GM21360 (cell line): Measurements from ENCODE around the gene PTPRF.
A peak's percentile ranks its signal among the peaks of the same experiment; 100 is the strongest.

ENCODE experiments used
- ATAC-seq: cut with Tn5 transposase; IDR thresholded peaks from one replicate; pipeline ENCODE4 v1.9.1; 2021; ENCODE audit warnings: mild to moderate bottlenecking, moderate library complexity; ENCODE audit not compliant: unreplicated experiment

PTPRF gene

GRCh38 chr1:43572538-43572937, 41.9 kb downstream of the PTPRF start:
- ATAC-seq = no peak

DNA sequence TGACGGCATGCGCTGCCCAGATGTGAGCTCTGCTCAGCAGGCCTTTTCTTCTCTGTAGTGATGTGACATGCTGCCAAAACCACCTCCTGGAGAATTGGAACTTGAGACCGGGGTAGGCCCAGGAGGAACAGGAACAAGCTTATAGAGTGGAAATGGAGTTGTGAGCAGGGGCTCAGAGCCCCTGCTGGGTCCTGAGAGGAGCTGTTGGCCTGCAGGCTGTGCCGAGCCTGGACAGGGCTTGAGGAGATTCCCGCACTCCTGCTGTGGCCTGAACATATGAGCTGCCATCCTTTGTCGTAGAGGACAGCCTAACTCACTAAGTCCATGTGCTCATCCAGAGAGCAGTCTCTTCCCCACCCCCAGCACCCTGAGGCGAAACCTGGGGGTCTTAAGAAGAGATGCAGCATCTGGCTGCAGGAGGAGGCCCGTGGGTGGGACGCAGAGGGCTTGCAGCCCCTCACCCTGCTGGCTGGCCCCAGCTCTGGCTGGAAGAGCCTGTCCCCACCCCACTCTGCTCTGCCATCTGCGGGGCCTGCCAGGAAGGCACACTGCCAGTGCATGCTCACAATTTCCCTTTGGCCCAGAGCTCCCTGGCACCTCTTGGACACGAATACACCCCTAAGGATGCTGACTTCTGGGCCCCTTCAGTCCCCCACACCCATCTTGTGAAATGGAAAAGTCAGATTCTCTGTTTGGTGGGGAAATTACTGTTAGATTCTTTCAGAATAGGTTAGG, 42.5 kb downstream of the PTPRF start:
- no peak for ATAC-seq

- ATAC-seq = no peak
Observed at GRCh38 chr1:43576521-43576920, 45.8 kb downstream of the PTPRF start.

- no peak for ATAC-seq
Observed at GRCh38 chr1:43577655-43578542, 47.2 kb downstream of the PTPRF start.

GRCh38 chr1:43580039-43580438, 49.4 kb downstream of the PTPRF start:
- no peak for ATAC-seq

DNA sequence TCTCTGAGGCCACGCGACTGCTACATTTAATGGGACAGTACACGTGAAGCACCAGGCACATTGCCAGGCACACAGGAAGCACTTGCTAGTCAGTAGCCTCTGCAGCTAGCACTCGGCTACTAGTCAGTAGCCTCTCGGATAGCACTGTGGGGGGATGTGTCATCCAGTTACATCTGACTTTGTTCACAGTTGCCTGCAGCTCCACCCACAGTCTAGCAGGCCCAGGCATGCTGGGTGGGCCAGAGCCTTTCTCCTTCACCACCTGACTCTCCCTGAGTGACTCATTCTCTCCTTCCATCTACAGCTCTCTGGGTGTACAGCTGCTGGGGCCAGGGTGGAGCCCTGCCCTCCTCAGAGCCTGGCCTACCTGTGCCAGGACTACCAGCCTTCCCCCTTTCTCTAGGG, 51.5 kb downstream of the PTPRF start:
- peak; percentile 49 for ATAC-seq

DNA sequence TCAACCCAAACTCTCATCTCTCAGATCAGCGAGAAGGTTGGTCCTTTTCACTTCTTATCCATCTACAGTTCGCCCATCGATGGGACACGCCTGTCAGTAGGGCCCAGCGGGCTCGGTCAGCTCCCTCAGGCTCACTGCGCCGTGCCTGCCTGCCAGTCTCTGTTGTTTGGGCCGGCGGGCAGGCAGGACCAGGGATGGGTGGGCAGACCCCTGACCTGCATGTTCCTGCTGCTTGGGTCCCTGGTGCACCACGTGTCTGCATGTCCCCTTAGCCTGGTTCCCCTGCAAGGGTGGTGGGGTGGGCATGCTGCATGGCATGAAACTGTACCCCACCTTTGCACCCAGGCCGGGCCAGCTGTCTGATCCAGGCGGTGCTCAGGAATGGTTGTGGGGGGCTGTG, 52.4 kb downstream of the PTPRF start:
- no peak for ATAC-seq

- ATAC-seq = no peak
Observed at GRCh38 chr1:43584204-43584603, 53.5 kb downstream of the PTPRF start.

DNA sequence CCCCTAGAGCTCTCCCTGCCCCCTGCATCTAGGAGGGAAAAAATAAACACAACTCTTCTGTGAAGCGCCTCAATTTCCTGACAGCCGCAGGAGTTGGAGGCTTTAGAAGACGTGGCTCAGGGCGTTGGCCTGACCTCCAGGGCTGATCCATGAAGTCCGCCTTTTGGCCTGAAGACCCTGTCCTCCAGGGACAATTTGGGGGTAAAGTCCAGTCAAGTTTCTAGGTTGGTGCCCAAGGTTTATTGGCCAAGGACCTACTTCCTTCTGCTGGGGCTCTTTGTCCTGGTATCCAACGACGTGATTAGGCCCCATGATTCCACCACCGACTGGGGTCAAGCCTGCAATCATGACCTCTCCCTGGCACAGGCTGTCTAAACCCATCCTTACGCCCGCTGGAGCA, 54.9 kb downstream of the PTPRF start:
- no peak for ATAC-seq

- ATAC-seq = no peak
Observed at GRCh38 chr1:43586136-43586731, 55.6 kb downstream of the PTPRF start.

DNA sequence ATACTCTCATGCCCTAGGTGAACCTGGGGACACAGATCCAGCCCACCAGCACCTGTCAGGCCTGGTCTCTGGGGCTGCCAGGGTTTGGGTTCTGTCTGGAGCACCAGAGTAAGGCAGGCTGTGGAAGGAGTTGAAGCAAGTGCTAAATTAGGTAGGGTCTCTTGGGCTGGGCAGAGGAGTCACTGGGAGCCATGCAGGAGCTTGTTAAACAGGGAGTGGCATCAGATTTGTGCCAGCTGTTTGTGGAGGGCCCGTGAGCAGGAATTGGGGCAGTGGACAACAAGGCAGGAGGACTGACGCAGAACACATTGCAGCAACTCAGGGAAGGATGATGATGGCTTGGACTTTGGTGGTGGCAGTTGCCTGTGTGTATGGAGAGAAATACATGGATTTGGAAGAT, 56.3 kb downstream of the PTPRF start:
- ATAC-seq = no peak

- no peak for ATAC-seq
Observed at GRCh38 chr1:43587594-43587993, 56.9 kb downstream of the PTPRF start.

- no peak for ATAC-seq
Observed at GRCh38 chr1:43588592-43588991, 57.9 kb downstream of the PTPRF start.

- ATAC-seq = no peak
Observed at GRCh38 chr1:43590388-43590925, 59.8 kb downstream of the PTPRF start.

DNA sequence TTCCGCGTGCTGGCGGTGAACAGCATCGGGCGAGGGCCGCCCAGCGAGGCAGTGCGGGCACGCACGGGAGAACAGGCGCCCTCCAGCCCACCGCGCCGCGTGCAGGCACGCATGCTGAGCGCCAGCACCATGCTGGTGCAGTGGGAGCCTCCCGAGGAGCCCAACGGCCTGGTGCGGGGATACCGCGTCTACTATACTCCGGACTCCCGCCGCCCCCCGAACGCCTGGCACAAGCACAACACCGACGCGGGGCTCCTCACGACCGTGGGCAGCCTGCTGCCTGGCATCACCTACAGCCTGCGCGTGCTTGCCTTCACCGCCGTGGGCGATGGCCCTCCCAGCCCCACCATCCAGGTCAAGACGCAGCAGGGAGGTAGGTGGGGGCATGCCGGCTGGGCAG, 60.5 kb downstream of the PTPRF start:
- no peak for ATAC-seq

- no peak for ATAC-seq
Observed at GRCh38 chr1:43592051-43592665, 61.5 kb downstream of the PTPRF start.

GRCh38 chr1:43592974-43593683, 62.4 kb downstream of the PTPRF start:
- no peak for ATAC-seq

DNA sequence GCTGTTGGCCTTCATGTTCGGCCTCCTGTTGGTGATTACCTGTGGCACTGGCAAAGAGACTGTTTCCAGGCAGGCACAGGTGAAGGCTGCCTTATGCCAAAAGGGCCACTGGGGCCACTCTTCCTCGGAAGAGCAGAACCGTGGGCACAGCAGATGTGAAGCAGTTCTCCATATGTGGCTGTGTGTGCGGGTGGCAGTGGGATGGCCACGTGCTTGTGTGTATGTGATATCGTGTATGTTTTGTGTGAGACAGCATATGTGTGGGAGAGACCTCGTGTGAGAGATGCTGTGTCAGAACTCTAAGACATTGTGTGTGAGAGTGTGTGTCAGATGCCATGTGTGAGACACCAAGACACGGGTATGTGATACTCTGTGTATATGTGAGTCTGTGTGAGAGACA, 65.9 kb downstream of the PTPRF start:
- no peak for ATAC-seq

DNA sequence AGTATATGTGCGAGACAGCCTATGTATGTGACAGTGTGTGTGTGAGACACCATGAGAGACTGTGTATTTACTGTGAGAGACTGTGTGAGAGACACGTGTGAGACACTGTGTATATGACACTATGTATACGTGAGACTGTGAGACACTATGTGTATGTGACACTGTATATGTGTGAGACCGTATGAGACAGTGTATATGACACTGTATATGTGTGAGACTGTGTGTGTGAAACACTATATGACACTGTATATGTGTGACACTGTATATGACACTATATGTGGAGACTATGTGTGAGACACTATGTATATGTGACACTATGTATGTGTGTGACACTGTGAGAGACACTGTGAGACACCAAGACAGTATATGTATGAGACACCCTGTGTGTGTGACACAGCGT, 66.3 kb downstream of the PTPRF start:
- ATAC-seq = no peak

GRCh38 chr1:43597721-43598120, 67.0 kb downstream of the PTPRF start:
- ATAC-seq = no peak
